T follicular helper cell (primary cell): Measurements from ENCODE around the gene CCDC74A.
"Not testable (repeated sequence)": the region's sequence is repeated elsewhere in the genome, so short reads cannot be mapped to it uniquely, and the experiment has no call there.

Source experiments
- DNase-seq: peaks from one replicate; pipeline ENCODE4 v3.0.0-alpha.2; 2020; ENCODE audit warnings: low read depth

The CCDC74A gene

DNA sequence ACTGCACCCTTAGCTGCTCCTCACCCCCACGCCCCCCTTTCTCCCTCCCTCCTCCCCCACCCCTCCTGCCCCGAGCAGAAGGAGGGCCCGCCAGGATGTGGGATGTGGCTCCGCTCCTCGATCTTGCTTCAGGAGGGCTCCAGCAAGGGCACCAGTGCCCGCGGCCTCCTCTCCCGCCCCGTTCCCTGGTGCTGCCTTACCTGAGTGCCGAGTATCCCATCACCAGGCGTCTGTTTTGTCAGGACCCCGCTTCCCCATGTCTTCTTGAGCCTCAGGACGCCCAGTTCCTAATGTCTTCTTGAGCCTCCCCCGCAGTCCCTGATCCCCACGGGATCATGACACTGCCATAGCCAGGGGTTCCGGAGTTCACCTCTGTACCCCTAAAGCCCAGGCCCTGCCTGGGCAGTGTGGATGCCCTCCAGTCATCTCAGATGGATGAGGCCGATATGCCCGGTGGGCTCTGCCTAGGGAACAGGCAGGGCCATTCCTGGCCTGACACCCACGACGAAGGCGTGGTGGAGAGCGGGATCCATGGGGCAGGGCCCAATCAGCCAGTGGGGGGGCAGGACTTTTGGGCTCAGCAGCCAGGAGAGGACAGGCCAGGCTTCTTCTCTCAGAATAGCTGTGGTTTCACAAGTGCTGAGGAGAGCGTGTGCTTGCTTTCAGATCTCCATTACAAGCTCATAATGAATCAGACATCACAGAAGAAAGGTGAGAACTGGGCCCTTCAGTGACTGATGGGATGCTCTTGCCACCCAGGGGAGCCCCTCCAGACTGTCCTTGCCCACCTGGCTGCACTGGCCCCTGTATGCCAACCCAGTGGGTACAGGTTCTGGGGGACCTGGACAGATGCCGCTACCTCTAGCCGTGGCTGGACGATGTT, 1.5 kb downstream of the CCDC74A start:
- not testable (repeated sequence) for DNase-seq

- not testable (repeated sequence) for DNase-seq
Measured at GRCh38 chr2:131529864-131530445, 2.3 kb downstream of the CCDC74A start.

- DNase-seq = not testable (repeated sequence)
Measured at GRCh38 chr2:131530626-131531344, 3.1 kb downstream of the CCDC74A start.

DNA sequence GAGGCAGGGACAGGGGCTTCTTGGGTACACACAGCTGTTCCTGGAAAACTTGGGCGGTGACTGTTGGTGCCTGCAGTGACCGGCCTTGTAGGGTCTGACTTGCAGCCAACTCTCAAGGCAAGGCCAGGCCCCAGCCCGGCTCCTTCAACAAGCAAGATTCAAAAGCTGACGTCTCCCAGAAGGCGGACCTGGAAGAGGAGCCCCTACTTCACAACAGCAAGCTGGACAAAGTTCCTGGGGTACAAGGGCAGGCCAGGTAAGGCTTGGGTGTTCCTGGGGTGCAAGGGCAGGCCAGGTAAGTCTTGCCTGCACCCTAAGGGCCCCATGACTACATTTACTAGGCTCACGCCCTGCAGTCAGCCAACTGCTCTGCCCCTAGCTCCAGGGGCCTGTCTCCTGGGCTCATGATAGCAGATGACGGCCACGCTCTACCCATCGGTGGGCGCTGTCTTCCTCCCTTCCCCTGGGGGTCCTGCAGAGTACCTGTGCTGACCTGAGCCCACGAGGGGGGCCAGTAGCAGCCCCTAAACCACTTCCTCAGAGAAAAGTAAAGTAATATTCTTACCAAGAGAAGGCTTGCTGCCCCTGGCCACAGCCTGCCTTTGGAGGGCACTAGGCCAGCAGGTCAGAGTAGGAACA, 4.0 kb downstream of the CCDC74A start:
- DNase-seq = not testable (repeated sequence)

DNA sequence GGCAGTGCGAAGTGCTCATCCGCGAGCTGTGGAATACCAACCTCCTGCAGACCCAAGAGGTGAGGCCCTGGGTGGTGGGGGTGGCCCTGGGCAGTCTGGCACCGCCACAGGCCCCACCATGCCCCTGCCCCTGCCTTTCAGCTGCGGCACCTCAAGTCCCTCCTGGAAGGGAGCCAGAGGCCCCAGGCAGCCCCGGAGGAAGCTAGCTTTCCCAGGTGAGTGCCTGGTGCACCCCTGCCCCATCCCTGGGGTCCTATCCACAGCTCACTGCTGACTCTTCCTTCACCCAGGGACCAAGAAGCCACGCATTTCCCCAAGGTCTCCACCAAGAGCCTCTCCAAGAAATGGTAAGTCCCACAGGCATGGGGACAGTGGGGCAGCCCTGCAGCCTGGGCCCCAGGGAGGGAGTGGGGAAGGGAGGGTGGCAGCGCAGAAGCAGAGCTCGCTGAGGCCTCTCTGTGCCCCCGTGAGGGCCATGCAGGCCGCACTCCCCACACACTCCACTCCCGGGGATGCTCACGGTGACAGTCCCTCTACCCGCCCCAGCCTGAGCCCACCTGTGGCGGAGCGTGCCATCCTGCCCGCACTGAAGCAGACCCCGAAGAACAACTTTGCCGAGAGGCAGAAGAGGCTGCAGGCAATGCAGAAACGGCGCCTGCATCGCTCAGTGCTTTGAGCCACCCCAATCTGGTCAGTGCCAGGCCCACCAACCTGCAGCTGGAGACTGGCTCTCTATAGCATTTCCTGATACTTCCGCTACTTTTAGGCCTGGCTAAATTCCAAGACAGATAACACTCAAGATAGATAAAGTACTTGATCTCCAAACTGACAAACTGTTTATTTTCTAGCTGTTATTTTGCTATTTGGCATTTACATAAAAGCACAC, 5.3 kb downstream of the CCDC74A start:
- DNase-seq = not testable (repeated sequence)

DNA sequence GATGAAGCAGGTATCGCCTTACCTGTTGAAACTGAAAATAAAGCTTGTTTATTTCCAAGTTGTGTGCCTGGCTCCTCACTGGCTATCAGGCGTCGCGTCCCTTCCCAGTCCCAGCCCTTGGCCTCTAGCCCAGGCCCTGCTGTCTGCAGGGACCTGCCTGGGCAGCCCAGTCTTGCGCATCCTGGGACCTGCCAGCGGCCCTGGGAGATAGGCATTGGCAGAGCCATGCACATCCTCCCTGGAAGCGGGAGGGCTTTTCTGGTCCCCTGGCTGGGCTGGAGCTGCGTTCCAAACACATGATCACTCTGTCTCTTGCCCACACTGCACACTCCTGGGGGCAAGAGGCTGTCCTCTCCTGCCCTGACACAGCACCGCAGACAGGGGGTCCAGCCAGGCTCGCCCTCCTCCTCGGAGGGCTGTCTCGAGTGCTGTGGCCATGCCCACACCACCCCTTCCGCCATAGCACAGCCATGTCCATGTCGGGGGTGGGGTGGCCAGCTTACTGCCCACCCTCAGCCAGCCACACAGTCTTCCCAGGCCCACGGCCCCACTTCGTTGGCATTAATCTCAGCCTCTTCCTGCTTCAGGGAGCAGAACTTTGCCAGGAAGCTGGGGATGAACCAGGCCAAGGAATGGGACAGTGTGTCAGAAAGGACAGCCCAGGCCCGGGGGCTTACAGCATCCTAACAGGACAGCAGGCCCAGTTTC, 6.1 kb downstream of the CCDC74A start:
- DNase-seq = not testable (repeated sequence)

DNA sequence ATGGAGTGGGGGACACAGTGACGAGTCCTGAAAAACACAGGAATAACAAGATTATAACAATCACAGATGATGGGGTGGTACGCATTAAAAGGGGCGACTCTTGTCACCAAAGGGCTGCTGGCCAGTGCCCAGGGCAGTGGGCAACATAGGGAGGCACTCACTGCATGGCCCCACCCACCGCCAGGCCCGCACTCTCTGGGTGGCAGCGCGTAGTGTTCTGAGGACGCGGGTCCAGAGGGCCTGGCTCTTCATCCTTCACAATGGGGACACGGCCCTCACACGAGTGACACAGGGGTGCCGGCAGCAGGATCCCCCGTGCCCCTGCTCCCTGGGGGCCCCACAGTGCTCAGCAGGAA, 6.6 kb downstream of the CCDC74A start:
- not testable (repeated sequence) for DNase-seq

GRCh38 chr2:131534965-131535364, 7.3 kb downstream of the CCDC74A start:
- DNase-seq = not testable (repeated sequence)

GRCh38 chr2:131535526-131535925, 7.8 kb downstream of the CCDC74A start:
- DNase-seq = no peak

- not testable (repeated sequence) for DNase-seq
Measured at GRCh38 chr2:131535951-131536826, 8.5 kb downstream of the CCDC74A start.

- DNase-seq = not testable (repeated sequence)
Measured at GRCh38 chr2:131536841-131537240, 9.2 kb downstream of the CCDC74A start.

DNA sequence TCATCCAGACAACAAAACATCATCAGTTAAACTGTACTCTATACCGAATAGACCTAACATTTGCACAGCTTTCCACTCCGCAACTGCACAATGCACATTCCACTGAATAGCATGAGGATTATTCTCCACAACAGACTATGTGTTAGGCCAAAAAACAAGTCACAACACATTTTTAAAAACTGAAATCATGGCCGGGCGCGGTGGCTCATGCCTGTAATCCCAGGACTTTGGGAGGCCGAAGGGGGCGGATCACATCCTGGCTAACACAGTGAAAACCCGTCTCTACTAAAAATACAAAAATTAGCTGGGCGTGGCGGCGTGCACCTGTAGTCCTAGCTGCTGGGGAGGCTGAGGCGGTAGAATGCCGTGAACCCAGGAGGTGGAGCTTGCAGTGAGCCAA, 11.2 kb downstream of the CCDC74A start:
- not testable (repeated sequence) for DNase-seq

- DNase-seq = no peak
Measured at GRCh38 chr2:131542438-131543384, 15.0 kb downstream of the CCDC74A start.

GRCh38 chr2:131543385-131543891, 15.8 kb downstream of the CCDC74A start:
- DNase-seq = no peak

DNA sequence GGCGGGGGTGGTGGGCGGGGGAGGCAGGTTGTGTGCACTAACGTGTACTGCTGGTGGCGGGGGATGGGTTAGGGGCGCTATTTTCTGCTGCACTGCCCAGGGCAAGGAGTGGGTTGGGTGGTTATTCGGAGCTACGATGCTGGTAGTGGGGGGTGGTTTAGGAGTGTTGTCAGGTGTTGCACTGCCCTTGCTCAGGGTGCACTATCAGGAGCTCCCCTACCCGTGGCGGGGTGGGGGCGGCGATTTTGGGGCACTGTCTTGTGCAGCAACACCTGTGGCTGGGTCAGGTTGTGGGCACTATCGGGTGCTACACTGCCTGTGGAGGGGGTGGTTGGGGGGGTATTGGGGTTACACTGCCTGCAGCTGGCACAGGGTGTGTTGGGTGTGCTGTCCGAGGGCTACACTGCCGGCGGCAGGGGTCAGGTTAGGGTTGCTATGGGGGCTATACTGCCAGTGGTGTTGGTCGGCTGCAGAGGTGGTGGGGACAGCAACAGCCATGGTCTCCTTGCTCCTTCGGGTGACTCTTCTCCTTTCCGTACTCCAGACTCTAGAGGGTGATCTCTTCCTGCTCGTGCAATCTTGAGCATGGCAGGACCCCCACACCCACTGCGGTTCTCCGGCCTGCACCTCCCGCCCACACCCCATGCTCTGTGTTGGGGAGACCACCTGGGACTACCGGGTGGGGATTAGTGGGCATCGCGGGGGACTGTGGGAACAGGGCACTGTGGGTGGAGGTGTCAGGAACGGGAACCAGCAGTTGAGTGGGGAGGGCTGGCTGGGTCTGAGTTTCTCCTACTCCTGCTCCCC, 16.5 kb downstream of the CCDC74A start:
- not testable (repeated sequence) for DNase-seq

- not testable (repeated sequence) for DNase-seq
Measured at GRCh38 chr2:131544813-131545165, 17.1 kb downstream of the CCDC74A start.

DNA sequence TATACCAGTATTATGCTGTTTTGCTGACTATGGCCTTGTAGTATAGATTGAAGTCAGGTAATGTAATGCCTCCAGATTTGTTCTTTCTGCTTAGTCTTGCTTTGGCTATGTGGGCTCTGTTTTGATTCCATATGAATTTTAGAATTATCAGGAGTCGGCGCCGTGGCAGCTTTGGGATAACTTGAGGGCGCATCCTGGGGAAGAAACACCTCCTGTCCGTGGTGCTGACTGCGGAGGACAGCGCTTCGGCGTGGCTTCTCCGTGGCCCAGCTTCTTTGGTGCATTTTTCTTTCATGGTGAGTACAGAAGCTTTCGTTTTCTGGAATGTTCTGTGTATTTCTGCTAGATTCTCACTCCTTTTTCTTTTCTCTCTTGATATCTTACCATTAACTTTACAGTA, 25.2 kb downstream of the CCDC74A start:
- no peak for DNase-seq
